Mesenteric fat pad (tissue), 1 donor: ENCODE measurements around the gene DEPP1. TPM values are rescaled to one million over a fixed set of nuclear protein-coding genes. Genes with fewer than 3 reads are reported as not detected.

Experiments
- DNase-seq: peaks from one replicate; pipeline ENCODE4 v3.0.0-alpha.2; 2020; ENCODE audit warnings: low spot score
- total RNA-seq: library from RNA; stranded (reverse); fragmentation: NEBNext Ultra II Directional; extraction: Animal tissue kit (Norgen Biotek cat#: 25700); gene quantifications from one replicate; pipeline ENCODE4 v1.2.1, GENCODE V29; 2021
- donor health status: DM: yes; HTN: yes; CAD: no.

Gene DEPP1
- total RNA-seq, 1 donor from 2014 or later: 566 TPM

DNA sequence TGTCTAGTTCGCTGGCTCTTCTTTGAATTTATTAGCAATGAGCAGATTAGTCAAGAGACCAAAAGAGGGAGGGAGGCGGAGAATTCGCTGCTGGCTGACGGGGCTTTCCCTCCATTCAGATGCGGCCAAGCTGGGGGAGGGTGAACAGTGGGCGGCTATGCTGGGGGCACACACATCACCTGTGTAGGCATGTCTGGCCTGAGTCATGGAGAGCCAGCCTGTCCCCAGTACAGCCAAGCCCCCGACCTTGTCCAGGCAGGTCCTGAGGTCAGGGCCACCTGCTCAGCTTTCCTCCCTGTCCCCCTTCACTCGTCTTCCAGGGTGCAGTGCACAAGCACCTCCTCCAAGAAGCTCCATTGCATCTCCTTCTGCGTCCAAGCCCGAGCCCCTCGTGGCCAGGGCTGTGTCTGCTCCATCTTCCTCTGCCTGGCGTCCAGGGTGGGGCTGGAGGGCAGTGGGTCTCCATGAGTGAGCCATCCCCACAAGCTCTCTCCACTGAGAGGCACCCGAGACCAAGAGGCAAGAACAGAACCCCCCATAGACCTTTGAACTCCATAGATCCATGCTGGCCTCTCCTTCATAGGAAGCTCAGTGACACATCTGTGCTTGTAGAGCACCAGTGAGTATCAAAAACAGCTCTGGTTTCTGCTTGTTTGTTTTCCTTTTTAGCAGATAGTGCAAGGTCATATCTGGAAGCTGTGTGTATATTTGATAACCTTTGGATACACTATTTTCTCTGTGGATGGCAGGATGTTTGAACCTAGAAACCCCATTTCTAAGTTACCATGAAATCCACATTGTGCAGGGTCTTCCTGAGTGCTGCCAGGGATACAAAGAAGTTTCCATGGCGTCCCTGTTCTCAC, 1.9 kb upstream of the DEPP1 start:
- peak; percentile 78 for DNase-seq

DNA sequence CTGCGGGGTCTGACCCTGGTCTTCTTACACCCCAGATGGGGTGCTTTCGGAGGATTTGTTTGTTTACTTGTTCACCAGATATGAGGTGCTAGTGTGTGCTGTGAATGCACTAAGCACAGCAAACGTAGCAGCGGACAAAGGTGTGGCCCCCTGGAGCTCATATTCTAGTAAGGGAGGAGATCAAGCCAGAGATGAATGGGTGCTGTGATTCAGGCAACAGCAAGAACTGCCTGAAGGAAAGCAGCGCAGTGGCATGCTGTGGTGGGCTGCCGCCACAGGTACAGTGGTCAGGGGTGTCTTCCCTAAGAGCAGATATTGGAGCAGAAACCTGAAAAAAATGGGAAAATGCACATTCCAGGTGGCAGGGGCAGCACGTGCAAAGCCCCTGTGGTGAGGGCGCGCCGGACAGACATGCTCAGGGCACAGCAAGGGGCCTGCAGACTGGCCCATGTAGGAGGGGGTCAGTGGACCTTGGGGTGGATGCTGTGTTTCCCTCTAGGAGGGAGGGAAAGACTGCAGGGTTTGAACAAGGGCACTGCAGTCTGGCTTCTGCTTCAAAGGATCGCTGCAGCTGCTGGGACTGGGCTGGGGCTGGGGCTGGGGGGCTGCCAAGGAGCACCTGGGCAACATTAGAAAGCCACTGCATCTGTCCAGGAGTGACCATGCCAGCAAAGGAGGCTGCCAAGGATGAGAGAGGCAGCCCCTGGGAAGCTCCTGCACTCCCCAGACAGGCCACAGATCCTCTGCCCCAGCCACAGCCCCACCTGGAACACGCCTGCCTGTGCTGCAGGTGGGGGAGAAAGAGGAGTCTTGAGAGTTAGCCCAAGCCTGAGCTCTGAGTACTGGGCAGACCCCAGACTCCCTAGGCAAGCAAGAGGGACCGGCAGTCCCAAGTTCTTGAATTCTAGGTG, 927 bp upstream of the DEPP1 start:
- peak; percentile 78 for DNase-seq

DNA sequence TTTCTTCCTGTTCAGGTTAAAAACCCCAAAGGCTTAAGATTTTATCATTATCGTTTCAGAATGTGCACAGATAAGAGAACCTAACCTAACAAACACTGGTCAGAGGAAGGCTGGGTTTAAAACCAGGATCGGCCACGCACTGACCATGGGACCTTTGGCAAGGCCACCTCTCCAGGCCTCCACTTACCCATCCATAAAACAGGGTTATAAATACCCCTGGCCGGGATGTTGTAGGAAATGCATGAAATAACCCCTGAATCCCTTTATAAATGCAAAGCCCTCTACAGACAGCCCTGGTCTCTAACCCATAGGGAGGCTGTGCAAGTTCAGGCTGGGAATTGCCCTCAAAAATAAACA, 418 bp downstream of the DEPP1 start:
- no peak for DNase-seq

DNA sequence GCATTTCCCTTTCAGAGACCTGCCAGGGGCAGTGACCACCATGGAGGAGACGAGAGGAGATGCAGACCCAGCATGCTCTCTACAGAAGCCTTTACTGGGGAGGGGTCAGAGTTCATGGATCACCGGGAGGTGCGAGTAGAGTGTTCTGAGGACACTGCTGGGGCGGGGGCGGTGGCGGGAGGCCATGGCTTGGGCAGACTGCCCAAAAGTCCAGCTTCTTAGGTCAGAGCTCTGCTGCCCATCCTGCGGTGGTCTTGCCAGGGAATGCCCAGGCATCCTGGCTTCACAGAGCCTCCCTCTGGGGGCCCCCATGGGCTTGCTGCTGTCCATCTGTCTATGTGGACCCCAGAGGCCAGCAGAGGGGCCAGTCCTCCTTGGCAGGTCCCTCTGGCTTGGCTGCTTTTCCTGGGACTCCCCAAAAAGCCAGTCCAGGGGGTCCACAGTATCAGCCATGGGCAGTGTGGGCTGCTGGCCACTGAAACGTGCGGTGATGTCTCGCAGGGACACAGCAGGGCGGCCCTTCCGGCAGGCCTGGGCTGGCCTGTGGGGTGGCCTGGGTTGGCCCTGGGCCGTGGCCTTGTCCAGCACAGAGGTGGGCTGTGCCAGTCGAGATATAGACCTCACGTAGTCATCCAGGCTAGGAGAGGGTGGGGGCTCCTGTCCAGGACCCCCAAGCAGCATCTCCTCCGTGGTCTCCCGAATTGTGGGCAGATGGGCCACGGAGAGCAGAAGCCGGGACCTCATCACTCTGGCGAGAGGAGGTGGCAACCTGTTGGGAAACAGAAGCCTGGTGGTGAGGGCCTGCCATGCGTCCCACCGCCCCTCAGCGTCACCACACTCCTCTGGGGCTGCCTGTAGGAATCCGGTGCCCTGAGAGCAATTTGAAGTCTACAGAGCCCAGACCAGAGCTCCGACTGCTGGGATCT, 1.1 kb downstream of the DEPP1 start:
- peak; percentile 88 for DNase-seq

DNA sequence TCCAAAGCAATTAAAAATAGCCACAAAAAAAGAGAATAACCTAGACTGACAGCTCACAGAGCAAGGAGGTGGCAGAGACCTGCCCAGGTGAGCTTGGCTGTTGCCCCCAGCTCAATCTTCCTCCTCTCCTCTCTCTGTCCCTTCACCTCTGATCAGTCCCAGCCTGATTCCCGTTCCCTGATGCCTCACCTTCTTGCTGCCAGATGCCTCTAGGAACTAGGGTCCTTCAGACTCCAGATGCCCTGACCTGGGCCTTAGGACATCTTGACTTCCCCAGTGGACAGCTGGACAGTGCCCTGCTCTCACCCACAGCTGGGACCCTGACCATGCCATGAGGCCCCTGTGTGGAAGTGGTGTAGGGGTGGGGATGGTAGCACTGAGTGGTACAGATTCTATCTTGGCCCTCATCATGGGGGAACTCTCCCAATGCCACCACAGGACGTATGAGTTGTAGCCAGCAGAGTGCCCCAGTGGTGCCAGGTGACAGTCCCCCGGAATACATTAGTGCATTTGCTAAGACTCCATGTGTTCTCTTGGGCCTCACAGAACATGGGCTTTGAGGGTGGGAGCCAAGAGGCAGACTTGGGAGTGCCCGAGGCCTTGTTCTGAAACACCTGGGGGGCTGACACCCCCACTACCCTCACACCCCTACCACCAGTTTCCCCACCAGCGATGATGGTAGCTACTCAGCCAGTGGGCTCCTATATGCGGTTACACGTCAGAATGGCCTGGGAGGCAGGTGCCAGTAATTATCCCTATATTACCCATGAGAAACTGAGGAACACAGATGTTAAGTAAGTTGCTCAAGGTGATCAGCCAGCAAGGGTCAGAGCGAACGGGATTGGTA, 2.0 kb downstream of the DEPP1 start:
- peak; percentile 88 for DNase-seq

DNA sequence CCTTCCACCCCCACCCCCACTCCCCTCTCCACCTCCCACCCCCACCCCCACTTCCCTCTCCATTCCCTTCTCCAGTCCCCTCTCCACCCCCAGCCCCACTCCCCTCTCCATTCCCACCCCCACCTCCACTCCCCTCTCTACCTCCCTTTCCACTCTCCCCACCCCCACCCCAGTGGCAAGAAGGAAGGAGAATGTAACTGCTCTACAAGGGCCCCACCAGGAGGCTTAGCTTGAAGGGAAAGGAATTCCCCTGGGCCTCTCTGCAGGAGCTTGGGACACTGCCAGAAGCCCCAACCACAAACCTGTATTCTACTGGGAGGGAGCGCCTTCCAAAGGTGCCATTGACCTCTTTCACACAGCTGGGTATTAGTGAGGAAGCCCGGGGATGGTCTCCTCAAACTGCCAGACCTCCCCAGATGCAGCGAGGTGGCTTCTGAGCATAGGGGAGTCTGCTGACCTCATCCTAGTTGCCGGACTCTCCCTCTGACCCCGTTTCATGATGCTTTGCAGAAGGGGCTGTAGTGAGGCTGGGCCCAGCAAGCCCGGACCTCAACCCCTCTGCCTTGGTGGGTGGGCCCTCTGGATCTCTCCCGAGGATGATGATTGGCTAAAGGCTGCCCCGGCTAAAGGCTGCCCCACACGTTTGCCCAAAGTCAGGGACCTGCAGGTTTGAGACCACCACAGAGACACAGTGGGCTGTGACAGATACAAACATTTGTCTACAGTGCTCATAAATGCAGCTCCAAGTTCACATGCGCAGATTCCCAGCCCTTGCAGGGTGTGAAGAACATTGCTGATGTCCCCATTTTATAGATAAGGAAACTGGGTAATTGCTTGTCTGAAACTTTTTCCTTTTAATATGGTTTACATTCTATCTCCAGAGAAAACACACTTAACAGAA, 2.9 kb downstream of the DEPP1 start:
- DNase-seq: peak; percentile 86

DNA sequence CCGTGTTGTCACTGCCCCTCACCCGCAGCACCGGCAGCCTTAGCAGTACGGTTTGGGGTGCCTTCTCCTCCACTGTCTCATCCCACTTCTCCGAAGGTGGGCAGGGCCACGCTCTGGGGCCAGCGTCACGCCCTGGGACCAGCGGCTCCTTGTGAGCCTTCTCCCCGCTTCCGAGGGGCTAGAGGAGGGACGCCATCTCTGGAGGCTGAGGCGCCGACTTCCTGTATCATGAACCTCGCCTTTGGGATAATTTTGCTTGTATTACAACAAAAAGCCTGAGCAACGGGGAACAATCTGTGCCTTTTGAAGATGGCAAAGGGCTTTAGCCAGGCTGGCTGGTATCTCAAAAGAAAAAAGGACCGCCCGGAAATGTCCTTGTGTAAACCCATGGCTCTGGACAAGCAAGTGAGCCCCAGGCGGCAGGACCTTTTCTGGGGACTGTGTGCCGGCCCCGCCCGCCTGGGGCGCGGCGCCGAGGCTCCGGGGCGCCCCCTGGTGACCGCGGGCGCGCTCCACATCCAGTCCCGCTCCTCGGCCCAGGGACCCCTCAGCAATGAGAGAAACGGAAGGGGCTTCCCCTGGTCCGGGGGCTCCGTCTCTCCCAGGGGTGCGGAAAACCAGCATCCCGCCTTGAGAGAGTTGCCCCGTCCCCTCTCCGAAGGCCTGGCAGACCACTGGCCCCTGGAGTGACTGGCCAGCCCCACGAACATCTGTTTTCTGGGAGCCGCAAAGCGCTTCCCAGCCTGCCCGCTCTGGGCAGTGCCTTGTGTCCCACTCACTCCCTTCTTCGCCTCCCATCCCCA, 3.8 kb downstream of the DEPP1 start:
- peak; percentile 88 for DNase-seq

DNA sequence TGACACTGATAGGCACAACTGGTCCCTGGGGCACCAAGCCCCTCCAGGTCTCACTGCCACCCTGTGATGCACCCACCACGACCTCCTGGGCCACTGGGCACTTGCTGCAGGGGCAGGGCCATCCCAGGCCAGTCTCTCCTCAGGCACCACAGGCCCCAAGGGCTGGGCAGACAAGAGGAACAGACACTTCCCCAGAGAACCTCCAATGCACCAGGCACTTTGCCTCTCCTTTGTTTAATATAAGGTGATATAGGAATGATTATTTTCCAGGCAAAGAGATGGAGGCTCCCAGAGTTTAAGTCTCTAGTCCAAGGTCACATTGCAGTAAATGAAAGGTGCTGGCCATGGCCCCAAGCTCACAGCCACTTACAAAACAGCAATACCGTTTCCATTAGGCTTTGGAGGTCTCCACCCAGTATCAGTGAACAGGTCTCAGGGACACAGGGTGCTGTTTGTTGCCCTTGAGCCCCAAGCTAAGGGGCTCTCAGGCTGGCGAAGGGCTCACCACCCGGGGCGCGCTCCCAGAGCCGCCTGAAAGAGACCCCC, 4.5 kb downstream of the DEPP1 start:
- no peak for DNase-seq

DNA sequence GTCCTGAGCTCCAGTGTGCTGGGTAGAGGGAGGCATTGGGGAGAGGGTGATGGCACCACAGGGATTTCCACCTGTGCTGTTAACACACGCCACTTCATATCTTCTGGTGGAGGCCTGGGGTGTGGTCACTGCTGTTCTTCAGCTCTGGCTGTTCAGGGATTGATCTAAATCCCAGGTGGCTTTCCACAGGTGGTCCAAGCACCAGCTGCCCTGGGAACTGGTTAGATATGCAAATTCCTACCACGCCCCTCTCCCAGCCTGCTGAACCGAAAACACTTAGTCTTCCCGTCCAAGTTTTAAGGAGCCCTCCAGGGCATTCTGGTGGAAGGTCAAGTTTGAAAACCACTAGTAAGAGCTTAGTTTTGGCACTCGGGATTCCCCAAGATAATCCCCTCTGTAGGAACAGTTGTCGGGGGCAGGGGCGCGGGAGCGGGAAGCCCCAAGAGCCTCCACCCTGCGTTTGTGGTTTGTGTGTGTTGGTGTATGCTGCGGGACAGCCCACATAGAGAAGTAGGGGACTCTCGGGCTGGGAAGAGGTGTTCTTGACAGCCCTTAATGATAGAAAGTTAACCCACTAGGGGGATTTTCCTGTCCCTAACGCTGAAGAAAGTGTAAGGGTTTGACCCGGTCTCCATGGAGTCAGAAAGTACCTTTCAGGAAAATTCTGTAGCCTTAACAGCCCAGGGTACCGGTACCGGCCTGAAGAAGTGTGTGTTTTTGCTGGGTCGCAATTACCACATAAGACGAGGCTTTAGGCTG, 5.1 kb downstream of the DEPP1 start:
- DNase-seq: no peak

DNA sequence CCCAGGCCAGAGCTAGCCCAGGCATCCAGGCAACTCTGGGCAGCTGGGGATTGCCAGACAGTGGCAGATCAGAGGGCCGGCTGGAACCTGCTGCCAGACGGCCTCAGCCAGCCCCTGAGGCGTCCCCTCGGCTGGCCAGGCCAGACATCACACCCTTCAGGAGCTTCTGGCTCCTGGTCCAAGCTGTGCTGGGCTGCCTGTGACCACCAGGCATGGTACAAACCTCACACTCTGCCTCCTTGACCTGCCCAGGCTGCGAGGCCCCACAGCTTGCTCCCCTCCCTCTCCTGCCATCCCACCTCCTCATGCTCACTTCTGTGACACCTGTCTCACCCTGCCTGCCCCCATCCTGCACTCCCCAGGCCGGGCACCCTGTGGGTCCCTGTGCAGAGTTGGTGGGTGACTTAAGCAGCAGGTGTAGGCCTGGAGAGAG, 5.7 kb downstream of the DEPP1 start:
- no peak for DNase-seq

DNA sequence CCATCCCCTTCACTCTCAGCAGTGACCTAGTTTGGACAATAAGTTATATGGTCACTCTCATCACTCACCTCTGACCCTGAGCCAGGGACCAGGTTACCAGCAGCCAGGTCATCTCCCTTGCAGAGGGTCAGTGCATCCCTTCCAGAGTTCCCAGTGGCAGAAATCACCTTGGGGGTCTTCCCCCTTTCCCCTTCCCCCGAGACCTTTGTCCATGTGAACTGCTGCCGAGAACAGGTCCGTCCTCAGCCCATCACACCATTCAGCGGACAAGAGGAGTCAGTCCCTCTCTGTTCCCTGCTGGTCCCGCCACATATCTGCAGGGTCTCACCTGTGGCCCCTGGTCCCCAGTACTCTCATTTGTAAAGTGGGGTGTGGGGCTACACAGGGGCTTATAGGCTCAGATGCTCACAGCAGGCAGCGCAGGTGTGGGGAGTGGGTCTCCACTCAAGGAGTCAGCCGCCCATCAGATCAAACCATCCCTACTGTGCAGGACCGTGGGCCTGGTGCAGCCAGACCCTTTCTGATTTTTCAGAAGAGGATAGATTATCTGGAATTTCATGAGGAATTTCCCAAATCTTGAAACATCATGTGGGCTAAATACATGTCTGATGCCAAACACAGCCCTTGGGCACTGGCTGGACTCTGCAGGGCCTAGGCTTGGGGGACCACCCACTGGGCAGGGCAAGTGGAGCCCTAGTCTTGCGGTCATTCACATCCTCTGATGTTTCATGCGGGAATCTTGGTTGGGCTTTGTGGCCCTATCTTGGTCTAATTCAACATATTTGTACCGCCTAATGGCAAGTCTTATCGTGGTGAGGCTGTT, 6.5 kb downstream of the DEPP1 start:
- DNase-seq: no peak

DNA sequence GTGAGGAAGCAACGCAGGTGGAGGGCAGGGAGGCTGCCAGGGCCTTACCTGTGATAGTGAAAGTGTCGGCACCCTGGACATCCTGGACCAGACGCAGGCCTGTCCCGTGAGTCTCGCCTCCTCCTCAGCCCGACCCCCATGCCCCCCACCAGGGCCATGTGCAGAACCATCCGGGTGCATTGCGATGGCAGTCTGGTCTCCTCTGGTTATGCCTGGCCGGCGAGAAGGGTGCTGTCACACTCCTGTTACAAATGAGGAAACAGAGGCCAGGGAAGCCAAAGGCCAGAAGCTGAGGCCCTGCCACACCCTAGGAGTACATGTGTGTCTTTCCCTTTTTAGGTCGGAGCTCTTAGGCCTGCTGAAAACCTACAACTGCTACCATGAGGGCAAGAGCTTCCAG, 7.2 kb downstream of the DEPP1 start:
- DNase-seq: no peak

DNA sequence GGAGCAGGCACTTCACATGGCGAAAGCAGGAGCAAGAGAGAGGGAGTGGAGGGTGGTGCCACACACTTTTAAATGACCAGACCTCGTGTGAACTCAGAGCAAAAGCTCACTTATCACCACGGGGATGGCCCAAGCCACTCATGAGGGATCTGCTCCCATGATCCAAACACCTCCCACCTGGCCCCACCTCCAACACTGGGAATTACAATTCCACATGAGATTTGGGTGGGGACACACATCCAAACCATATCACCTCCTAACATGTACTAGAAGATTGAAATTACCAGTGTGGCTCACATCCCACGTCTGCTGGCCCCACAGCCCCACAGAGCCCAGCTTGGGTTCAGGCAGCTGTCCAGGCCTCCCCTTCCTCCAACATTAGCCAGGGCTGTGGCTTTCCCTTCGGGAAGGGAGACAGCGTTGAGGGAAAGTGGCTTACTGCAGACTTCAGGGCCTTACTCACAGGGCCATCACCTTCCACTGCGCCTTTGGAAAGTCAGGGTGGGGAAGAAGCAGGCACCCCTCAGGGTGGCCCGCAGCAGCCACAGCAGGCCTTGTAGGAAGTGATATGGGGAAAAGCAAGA, 7.7 kb downstream of the DEPP1 start:
- DNase-seq: no peak

DNA sequence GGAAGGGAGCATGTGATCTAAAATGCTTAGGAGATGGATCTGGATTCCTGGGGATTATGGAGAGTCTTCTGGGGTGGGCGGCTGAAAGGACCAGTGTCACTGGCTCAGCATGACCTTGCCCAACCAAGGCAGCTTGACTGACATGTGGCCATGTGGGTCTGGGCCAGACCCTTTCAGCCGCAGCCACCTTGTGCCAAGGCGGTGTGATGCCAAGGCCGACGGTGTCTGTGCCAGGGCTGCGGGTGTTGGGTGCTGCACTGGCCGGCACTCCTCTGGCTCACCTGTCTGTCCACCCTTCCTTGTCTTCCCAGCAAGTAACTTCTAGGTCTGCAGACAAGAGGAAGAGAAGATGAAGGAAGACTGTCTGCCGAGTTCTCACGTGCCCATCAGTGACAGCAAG, 8.8 kb downstream of the DEPP1 start:
- DNase-seq: no peak

DNA sequence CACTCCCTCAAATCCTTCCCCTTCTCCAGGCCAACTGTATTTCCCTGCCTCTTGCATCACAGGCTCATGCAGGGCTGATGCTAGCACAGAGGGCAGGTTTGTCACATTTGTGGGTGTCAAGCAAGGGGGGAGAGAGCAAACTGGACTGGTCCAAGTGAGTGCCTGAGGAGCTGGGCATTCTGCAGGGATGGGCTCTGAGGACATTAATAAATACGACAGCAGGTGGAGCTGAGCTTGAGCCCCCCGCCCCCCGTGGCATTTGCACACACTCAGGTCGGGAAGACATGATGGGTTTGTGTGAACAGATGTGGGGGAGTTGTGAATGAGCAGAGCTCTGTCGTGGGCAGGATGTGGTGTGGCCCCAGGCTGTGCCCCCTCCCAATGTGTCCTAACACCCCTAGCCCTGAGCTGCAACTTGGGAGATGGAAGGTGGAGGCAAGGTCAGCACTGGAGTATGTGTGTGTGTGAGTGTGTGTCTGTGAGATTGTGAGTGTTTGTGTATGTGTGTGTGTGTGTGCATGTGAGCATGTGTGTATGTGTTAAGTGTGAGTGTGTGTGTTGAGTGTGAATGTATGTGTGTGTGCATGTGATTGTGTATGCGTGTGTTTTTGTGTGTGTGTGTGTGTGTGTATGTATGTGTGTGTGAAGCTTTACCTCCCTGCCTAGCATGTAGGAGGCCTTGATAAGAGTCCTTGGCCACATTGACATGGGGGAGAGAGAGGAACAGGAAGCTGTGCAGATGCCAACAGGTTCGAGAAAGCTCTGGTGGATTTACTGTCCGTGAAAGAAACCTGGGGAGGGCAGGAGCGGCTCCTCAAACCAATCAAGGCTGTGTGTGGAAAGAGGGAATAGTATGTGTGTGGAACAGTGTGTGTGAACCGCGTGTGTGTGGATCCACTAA, 9.9 kb downstream of the DEPP1 start:
- DNase-seq: peak; percentile 71
